NCI-H526 treated with DMSO at 0.1 percent for 48 hours (cell line): Measurements from ENCODE around the gene AGBL4.
A peak's percentile ranks its signal among the peaks of the same experiment; 100 is the strongest.

Experiments used
- DNase-seq: peaks from one replicate; lab custom pipeline; 2025; lab: John Stamatoyannopoulos, UW

The AGBL4 gene

GRCh38 chr1:49694251-49694827, 329.4 kb downstream of the AGBL4 start:
- no peak for DNase-seq

- no peak for DNase-seq
Observed at GRCh38 chr1:49686107-49686506, 337.6 kb downstream of the AGBL4 start.

GRCh38 chr1:49677706-49678105, 346.0 kb downstream of the AGBL4 start:
- DNase-seq = no peak

GRCh38 chr1:49651136-49651535, 372.6 kb downstream of the AGBL4 start:
- no peak for DNase-seq

DNA sequence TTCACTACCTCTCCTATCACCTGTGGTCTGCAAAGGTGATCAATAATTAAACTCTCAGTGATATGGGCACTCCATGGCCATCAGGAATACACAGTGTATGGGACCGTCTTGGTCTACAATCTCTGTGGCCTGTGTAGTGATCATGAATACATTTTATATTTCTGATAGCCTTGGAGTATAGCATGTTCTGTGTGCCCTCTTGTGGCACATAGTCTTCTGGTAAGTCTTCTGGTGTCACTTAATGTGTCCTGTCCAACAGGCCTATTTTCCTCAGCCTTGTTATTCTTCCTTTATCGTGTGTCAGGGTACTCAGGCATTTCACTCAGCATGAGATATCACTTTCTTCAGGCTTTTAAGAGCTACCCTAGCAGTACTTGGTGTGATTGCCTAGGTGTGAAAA, 393.6 kb downstream of the AGBL4 start:
- DNase-seq = no peak

- DNase-seq = no peak
Observed at GRCh38 chr1:49627781-49628180, 396.0 kb downstream of the AGBL4 start.

- DNase-seq = no peak
Observed at GRCh38 chr1:49626472-49626871, 397.3 kb downstream of the AGBL4 start.

GRCh38 chr1:49622877-49623276, 400.9 kb downstream of the AGBL4 start:
- no peak for DNase-seq

DNA sequence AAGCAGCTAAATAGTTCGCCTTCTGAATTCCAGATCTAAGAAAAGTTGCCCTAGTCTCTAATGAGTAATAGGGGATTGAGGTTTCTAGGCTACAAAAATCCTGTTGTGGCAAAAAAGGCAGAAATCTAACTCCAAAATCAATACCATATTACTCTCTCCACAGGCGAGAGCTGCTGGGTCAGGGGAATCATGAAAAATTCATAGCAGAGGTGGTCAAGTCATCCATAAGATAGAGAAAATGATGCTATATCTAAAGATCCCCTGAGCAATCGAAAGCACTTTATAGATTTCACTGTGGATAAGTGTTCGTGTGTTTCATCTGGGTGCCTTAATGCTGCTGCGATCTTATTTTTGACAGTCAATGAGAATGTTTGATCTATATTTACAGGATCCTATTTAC, 417.7 kb downstream of the AGBL4 start:
- no peak for DNase-seq

DNA sequence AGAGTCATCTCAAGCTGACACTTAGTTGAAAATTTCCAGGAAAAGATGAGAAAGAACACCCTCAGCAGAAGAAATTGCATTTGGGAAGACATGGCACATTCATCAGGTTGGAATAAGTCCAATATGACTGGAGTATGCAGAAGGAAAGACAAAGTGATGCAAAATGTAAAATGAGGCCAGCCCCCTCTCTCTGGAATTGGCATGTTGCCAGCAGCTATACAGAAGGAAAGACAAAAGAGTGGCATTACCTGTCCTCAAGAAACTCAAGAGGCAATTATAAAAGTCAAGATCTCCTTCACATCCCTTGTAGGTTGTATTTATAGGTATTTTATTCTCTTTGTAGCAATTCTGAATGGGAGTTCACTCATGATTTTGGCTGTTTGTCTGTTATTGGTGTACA, 426.3 kb downstream of the AGBL4 start:
- DNase-seq = no peak

GRCh38 chr1:49576327-49576901, 447.3 kb downstream of the AGBL4 start:
- DNase-seq = no peak

DNA sequence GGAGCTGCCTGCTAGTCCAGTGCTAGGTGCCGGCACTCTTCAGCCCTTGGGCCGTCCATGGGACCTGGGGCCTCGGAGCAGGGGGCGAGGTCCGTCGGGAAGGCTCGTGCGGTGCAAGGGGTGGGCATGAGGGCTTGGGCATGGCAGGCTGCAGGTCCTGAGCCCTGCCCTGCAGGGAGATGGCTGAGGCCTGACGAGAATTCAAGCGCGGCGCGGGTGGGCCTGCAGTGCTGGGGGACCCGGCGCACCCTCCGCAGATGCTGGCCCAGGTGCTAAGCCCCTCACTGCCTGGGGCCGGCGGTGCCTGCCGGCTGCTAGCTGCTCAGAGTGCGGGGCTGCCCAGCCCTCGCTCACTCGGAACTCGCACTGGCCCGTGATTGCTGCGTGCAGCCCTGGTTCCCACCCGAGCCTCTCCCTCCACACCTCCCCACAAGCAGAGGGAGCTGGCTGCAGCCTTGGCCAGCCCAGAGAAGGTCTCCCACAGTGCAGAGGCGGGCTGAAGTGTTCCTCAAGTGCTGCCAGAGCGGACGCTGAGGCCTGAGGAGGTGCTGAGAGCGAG, 467.0 kb downstream of the AGBL4 start:
- no peak for DNase-seq

DNA sequence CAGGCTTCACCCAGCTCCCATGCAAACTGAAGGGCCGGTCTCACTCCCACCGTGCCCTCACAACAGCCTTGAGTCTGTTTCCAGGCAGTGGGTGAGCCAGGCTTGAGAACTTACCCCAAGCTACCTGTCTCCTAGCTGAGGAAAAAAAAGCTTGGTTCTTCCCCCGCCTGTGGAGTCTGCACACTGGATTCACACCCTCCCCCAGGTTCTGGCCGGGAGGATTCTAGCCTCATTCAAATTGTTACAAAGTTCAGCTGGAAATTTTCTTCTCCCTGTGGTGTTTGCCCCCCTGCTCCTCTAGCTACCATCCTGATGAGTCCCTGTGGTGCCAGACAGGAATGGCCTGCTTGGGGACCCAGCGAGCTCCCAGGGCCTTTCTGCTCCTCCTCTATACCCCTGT, 471.7 kb downstream of the AGBL4 start:
- DNase-seq = no peak

- no peak for DNase-seq
Observed at GRCh38 chr1:49544615-49545014, 479.1 kb downstream of the AGBL4 start.

DNA sequence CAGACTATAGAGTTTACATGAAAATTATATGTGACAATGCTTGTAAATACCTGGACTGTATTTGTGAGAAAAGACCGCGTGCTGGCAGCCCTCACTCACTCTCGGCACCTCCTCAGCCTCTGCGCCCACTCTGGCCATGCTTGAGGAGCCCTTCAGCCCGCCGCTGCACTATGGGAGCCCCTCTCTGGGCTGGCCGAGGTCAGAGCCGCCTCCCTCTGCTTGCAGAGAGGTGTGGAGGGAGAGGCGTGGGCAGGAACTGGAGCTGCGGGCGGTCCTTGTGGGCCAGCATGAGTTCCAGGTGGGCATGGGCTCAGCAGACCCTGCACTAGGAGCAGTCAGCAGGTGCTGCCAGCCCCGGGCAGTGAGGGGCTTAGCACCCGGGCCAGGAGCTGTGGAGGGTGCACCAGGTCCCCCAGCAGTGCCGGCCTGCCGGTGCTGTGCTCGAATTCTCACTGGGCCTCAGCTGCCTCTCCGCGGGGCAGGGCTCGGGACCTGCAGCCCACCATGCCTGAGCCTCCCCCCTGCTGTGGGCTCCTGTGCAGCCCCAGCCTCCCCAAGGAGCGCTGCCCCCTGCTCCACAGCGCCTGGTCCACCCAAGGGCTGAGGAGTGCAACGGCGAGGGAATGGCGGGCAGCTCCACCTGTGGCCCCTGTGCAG, 482.5 kb downstream of the AGBL4 start:
- DNase-seq = no peak

DNA sequence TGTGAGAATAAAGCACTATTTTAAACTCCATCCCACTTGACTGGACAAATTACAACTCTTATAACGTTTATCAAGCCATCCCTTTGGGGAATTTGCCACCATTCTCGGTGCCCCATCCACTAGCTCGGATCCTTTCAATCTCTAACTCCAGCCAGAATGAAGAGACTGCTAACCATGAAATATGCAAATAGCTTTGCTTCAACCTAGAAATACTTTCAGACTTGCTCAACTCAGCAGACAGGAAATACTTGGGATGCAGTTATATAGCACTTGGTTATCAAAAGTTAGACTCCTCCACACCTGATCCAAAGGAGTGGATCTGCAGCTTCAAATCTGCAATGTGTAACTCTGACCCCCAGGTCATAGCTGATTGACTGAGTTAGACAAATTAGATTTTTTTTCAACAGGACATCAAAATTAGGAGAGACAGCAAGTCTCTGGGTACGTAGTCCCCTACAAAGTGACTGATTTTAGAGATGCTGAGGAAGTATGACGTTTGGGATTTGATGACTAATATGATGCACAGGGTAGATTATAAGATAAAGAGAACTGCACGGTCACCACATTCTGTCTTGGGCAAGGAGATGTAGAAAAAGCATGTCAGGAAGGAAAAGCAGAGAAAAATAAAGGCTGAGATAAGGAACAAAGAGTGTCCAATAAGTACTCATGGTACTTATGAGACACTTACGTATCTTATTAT, 496.0 kb downstream of the AGBL4 start:
- no peak for DNase-seq

DNA sequence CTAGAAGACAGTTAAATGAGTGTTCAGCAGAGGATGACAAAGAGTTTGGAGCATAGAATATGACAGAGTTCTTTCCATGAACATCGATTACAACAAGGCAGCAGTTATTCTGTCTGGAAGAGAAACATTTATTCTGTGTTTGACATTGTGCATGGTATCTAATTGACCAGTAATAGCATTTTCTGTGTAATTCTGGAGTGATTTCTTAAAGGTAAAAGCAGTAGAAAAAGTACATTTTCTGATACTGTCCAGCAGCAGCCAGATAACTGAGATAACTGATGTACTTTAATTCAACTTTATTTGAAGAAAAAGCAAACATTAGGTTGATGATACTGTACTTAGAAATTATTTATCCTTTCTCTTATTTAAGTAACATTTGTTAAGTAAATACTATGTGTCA, 497.1 kb downstream of the AGBL4 start:
- DNase-seq = no peak

- DNase-seq = no peak
Observed at GRCh38 chr1:49523764-49524163, 500.0 kb downstream of the AGBL4 start.

DNA sequence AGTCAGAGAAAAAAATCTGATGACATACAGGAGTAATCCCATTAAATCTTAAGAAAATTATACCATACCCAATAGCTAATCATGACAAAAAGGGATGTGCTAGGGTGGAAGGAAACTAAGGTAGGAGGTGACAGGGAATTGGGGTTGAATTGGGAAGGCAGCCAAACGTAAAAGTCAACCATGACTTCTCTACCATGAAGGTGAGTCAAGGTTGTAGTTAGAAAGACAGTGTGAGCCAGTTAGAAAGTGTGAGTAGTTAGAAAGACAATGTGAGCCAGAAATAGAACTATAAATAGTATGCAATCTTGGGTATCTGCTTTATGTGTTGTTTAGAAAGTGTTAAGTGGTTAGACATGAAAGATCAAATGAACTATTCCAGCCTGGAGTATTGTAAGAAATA, 556.8 kb downstream of the AGBL4 start:
- no peak for DNase-seq

DNA sequence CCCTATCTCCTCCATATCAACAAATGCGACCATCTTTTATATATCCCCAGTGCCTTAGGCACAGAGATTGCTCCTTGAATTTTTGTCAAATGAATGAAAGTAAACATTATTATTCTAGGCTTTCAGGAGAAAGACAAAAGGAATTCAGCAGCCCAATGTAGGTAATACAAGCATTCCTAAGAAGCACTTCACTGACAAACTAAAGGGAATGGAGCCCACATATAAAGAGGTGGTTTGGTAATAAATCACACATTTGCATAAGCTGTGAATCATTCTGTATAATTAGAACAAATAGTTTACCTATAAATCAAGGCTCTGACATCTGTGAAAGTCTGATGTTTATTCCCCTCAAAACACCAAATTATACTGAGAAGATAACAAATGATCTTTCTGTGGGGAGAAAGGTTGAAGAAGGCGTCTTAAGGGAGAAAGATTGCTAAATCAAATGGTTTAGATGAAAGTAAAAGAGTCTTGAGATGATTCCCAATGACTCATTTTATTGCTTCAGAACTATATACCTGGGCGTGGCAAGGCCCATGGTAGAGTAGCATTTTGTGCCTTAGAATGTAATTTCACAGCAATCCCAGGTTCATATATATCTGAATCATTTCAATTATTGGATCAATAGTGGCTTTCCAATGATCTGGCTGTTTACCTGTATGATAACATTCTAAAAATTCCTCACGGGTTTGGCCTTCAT, 558.1 kb downstream of the AGBL4 start:
- DNase-seq = peak; percentile 37

GRCh38 chr1:49448200-49448599, 575.6 kb downstream of the AGBL4 start:
- DNase-seq = no peak

GRCh38 chr1:49436865-49437264, 586.9 kb downstream of the AGBL4 start:
- no peak for DNase-seq
